Thoracic aorta (tissue), 2 donors: ENCODE data around the gene TP53TG5. TPM values are rescaled to one million over a fixed set of nuclear protein-coding genes. Genes with fewer than 3 reads are reported as not detected.

ENCODE experiments used
- ATAC-seq: fragments of 150-250 bp; one replicate; pipeline ENCODE4 v1.8.0; 2017; ENCODE audit warnings: low read depth; ENCODE audit not compliant: insufficient number of reproducible peaks, low FRiP score
- DNase-seq: peaks from one replicate; pipeline ENCODE4 v3.0.0-alpha.2; 2020; ENCODE audit warnings: low spot score
- H3K27ac ChIP-seq, 2 donors: fragments of 200-600 bp; sonication (generic); 1 replicate in 1 of 2; 2 replicates in 1 of 2; pipeline ENCODE4 v1.5.1; 2016; ENCODE audit warnings: mild to moderate bottlenecking in 2 of 2, moderate library complexity in 2 of 2
- H3K27me3 ChIP-seq: fragments of 200-600 bp; sonication (generic); replicated peaks from 2 replicates; pipeline ENCODE4 v1.6.0; 2016; ENCODE audit warnings: mild to moderate bottlenecking; ENCODE audit not compliant: insufficient read depth
- H3K36me3 ChIP-seq: fragments of 200-600 bp; sonication (generic); one replicate; pipeline ENCODE4 v1.5.1; 2016
- H3K4me1 ChIP-seq, 2 donors: fragments of 200-600 bp; sonication (generic); 1 replicate in 1 of 2; 2 replicates in 1 of 2; pipeline versions ENCODE4 v1.5.1 to v1.6.0; 2016; ENCODE audit warnings: low read depth in 2 of 2, mild to moderate bottlenecking in 1 of 2; ENCODE audit not compliant: control insufficient read depth in 1 of 2
- H3K4me3 ChIP-seq: fragments of 200-600 bp; sonication (generic); 2 replicates; pipeline ENCODE4 v1.5.1; 2016; ENCODE audit warnings: mild to moderate bottlenecking
- H3K9me3 ChIP-seq: fragments of 200-600 bp; sonication (generic); 2 replicates; pipeline ENCODE4 v1.5.1; 2016
- total RNA-seq, 2 donors: library from RNA; depleted of rRNA; stranded (reverse); fragments of >200 nt; gene quantifications; one replicate each; pipeline versions ENCODE4 v1.1.0 to v1.2.3, GENCODE V29; 2016
- TF ChIP-seq, protein P1 (sequence below): fragments of 200-600 bp; sonication (generic); IDR thresholded peaks from one replicate; pipeline ENCODE4 v1.5.1; 2019; ENCODE audit warnings: antibody characterized with exemption

The TP53TG5 gene
- total RNA-seq, result not detected

GRCh38 chr20:45378191-45378590 is at the start of gene TP53TG5:
Gene TP53TG5, minus strand, starts transcription at chr20:45378325. Its CDS starts 89 bp downstream, at chr20:45378236.
- H3K4me3 ChIP-seq, result no peak within 1 kb of the TSS
- peaks cover 0 to 4% of the 10 kb centered on the region in 2 donors for H3K4me1 ChIP-seq
- no peaks in the 10 kb centered on the region for H3K9me3 ChIP-seq
- DNase-seq (no peak), ATAC-seq (no peak)
- H3K27ac ChIP-seq, result no peak within 1 kb of the TSS
- no peaks in the 10 kb centered on the region for H3K36me3 ChIP-seq
- H3K27me3 ChIP-seq, result no peaks in the 10 kb centered on the region
- TF ChIP-seq, protein P1, sequence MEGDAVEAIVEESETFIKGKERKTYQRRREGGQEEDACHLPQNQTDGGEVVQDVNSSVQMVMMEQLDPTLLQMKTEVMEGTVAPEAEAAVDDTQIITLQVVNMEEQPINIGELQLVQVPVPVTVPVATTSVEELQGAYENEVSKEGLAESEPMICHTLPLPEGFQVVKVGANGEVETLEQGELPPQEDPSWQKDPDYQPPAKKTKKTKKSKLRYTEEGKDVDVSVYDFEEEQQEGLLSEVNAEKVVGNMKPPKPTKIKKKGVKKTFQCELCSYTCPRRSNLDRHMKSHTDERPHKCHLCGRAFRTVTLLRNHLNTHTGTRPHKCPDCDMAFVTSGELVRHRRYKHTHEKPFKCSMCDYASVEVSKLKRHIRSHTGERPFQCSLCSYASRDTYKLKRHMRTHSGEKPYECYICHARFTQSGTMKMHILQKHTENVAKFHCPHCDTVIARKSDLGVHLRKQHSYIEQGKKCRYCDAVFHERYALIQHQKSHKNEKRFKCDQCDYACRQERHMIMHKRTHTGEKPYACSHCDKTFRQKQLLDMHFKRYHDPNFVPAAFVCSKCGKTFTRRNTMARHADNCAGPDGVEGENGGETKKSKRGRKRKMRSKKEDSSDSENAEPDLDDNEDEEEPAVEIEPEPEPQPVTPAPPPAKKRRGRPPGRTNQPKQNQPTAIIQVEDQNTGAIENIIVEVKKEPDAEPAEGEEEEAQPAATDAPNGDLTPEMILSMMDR, result no peak

DNA sequence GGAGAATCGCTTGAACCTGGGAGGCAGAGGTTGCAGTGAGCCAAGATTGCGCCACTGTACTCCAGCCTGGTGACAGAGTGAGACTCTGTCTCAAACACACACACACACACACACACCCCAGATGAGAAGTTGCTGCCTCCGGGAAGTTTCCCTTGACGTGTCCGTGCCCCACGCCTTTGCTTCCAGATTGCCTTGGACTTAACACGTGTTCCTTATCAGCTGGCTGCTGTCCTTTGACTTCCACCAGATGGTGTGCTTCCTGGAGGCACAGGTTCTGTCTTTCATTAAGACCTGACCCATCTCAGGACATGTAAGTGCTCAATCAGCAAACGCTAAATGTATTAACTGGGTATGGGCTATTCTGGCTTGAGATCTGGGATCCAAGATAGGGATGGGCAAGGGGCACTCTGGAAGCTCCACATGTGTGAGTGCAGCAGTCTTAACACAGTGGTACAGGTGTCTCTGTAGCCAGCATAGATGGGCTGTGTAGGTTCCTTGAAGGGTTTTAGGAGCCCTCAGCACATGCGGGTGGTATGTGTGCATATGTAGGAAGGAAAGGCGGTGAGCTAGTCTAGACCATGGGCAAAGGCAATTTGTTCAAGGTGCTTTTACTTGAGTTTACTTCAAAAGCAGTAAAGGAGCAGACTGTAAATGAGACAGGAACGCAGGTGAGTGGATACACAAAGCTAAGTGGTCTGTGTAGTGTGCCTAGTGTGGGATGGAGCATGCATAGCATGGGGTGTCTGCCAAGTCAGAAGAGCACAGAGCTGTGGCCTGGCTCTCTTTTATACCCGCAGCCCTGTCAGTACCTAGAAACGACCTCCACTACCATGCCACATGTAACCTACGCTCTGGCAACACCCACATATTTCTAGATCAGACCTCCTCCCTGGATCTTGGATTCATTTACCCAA is 49.4 kb upstream of the TP53TG5 start:
- H3K4me3 ChIP-seq, result no peak overlapping the region
- no peak overlapping the region for H3K27ac ChIP-seq
- no peaks in the 10 kb centered on the region for H3K9me3 ChIP-seq
- no peaks in the 10 kb centered on the region for H3K27me3 ChIP-seq
- no peaks in the 10 kb centered on the region for H3K4me1 ChIP-seq
- no peak for DNase-seq
- H3K36me3 ChIP-seq, result peaks cover 28% of the 10 kb centered on the region
- no peak for ATAC-seq
- TF ChIP-seq, protein P1, result no peak

DNA sequence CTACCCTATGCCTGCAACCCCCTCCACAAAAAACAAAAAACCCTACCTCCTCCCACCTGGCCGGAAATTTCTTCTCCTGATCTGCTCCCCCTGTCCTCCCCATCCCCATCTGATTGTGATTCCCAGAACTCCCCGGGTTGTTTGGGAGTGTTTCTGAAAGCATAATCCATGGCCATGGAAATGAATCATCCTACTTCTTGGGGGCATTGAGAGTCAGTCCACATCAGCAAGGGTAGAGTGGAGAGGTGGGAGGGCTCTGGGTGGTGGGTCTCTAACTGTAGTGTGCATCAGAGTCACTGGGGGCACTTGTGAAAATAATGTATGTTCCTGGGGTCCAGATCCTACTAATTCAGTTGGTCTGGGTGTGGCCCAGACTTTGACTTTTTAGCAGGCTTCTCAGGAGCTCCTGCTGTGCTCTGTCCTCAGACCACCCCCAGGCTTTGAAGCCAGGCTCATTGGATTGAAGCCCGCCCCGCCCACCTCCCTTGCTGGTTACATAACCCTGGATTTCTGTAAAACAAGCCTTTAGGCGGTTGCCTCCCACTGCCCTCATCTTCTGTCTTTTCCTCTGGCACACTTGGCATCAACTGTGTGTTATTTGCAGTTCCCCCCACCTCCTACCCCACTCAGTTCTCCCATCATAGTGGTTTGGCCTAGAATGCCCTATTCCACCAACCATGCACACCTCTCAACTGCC is 48.3 kb upstream of the TP53TG5 start:
- Histone ChIP-seq H3K27me3 (no peaks in the 10 kb centered on the region), H3K9me3 (no peaks in the 10 kb centered on the region), H3K36me3 (peaks cover 34% of the 10 kb centered on the region), H3K4me3 (no peak overlapping the region), H3K27ac (no peak overlapping the region), H3K4me1 (no peaks in the 10 kb centered on the region)
- ATAC-seq (no peak), DNase-seq (no peak)
- TF ChIP-seq, protein P1, result no peak

- ATAC-seq, result no peak
- no peaks in the 10 kb centered on the region for H3K4me1 ChIP-seq
- TF ChIP-seq, protein P1, result no peak
- H3K27me3 ChIP-seq, result no peaks in the 10 kb centered on the region
- peaks cover 43% of the 10 kb centered on the region for H3K36me3 ChIP-seq
- DNase-seq, result no peak
- no peak overlapping the region for H3K27ac ChIP-seq
- no peak overlapping the region for H3K4me3 ChIP-seq
- no peaks in the 10 kb centered on the region for H3K9me3 ChIP-seq
These were observed 47.4 kb upstream of the TP53TG5 start for GRCh38 chr20:45425561-45425960.

DNA sequence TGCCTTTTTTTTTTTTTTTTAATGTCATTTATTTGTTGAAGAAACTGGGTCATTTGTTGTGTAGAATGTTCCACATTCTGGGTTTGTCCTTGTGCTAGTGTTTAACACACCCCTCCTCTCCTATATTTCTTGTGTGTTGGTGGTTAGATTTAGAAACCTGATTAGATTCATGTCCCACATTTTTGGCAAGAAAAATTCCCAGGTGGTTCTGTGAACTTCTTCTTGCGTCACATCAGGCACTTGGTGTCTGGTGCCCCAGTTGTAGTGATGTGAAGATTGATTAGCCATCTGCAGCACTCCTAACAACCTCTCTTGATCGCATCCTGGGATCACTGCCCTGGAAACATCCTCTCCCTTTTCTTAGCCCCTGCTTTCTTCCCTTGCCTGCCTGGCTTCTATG is 45.6 kb upstream of the TP53TG5 start:
- H3K4me1 ChIP-seq, result peaks cover 0 to 11% of the 10 kb centered on the region in 2 donors
- no peak overlapping the region for H3K4me3 ChIP-seq
- no peaks in the 10 kb centered on the region for H3K27me3 ChIP-seq
- TF ChIP-seq, protein P1, result no peak
- DNase-seq, result no peak
- H3K36me3 ChIP-seq, result peaks cover 49% of the 10 kb centered on the region
- H3K9me3 ChIP-seq, result no peaks in the 10 kb centered on the region
- no peak overlapping the region for H3K27ac ChIP-seq
- no peak for ATAC-seq
